Heart right ventricle (tissue), 16 donors: ENCODE results near the gene PHLPP1. TPM values are rescaled to one million over a fixed set of nuclear protein-coding genes. Genes with fewer than 3 reads are reported as not detected.

Source experiments
- ATAC-seq, 8 donors: fragments of 200-7000 bp; cut with Tn5 transposase; one replicate each; pipeline ENCODE4 v1.9.1; 2020; ENCODE audit warnings: mild to moderate bottlenecking in 8 of 8, moderate library complexity in 8 of 8, moderate number of reproducible peaks in 1 of 8
- DNase-seq, 2 donors: peaks; one replicate each; pipeline ENCODE4 v3.0.0-alpha.2; 2020
- H3K27ac ChIP-seq, 10 donors: fragments of 200-600 bp; sonication (generic) in 2 of 10; one replicate each; pipeline versions ENCODE4 v1.5.0 to v1.8.0; 2020 to 2022; ENCODE audit warnings: mild to moderate bottlenecking in 3 of 10
- H3K27me3 ChIP-seq, 7 donors: fragments of 200-600 bp; one replicate each; pipeline ENCODE4 v1.8.0; 2021 to 2022; ENCODE audit warnings: mild to moderate bottlenecking in 2 of 7
- H3K36me3 ChIP-seq, 9 donors: fragments of 200-600 bp; sonication (generic) in 1 of 9; one replicate each; pipeline versions ENCODE4 v1.5.0 to v1.8.0; 2020 to 2022; ENCODE audit warnings: mild to moderate bottlenecking in 2 of 9
- H3K4me1 ChIP-seq, 9 donors: fragments of 200-600 bp; sonication (generic) in 1 of 9; one replicate each; pipeline versions ENCODE4 v1.5.0 to v1.8.0; 2020 to 2022; ENCODE audit warnings: mild to moderate bottlenecking in 4 of 9
- H3K4me3 ChIP-seq, 10 donors: fragments of 200-600 bp; sonication (generic) in 2 of 10; one replicate each; pipeline versions ENCODE4 v1.5.0 to v1.8.0; 2020 to 2022; ENCODE audit warnings: mild to moderate bottlenecking in 7 of 10, moderate library complexity in 2 of 10
- H3K9me3 ChIP-seq, 11 donors: fragments of 200-600 bp in 10 of 11; sonication (generic) in 2 of 11; one replicate each; pipeline versions ENCODE4 v1.5.0 to v1.8.0; 2013 to 2022; ENCODE audit warnings: mild to moderate bottlenecking in 2 of 11, control low read depth in 1 of 11, moderate library complexity in 1 of 11
- WGBS, 2 donors: extraction: QIAGEN DNeasy Blood & Tissue Kit; methylation state at CpG; one replicate each; pipeline ENCODE4 v1.1.7; 2013; ENCODE audit warnings: inconsistent platforms in 1 of 2; 5-methylcytosine and 5-hydroxymethylcytosine counted together
- intact Hi-C, 10 donors: fragments of 100-400 bp; cut with DNase I; formaldehyde crosslinking; loops; one replicate each; pipeline versions ENCODE4 v1.11.1 to v1.14.2; 2022
- polyA plus RNA-seq, 2 donors: library from polyadenylated mRNA; stranded (reverse); fragments of 200-250 nt; gene quantifications; one replicate each; pipeline ENCODE4 v1.2.3, GENCODE V29; 2013
- total RNA-seq, 10 donors: library from RNA; stranded (reverse); fragmentation: NEBNext Ultra II Directional in 3 of 10; extraction: Animal tissue kit (Norgen Biotek cat#: 25700) in 3 of 10; gene quantifications; one replicate each; pipeline versions ENCODE4 v1.2.1 to v1.2.4, GENCODE V29; 2021 to 2023
- TF ChIP-seq, protein P1 (sequence below), 9 donors: fragments of 200-600 bp; sonication (generic) in 2 of 9; IDR thresholded peaks; one replicate each; pipeline versions ENCODE4 v1.5.0 to v1.8.0; 2021 to 2022; ENCODE audit warnings: antibody characterized with exemption in 9 of 9, mild to moderate bottlenecking in 5 of 9, moderate library complexity in 1 of 9
- donor health status: Arrhythmogenic right ventricular cardiomyopathy.
- donor health status: ischemic (EF 13 %, LVEDD 7.1; RV severe dilation, severe dysfunction).
- donor health status: healthy with polysubstance abuse.
- donor health status: DM: no; HTN: yes; CAD: no.
- donor health status: DM: no; HTN: no; CAD: no.
- donor health status: ischemic (EF 25% LVEDD 6.9; RV normal size, moderate dysfunction).
- donor health status: ischemic (EF 25% LVEDD 5.7; RV mildly dilated, moderate dysfunction).
- donor health status: healthy.
- donor health status: DM: yes; HTN: yes; CAD: no.
- donor health status: Ischemic cardiomyopathy.
- donor health status: ischemic (EF 35%, LVEDD 5.7; RV mildly dilated, moderate dysfunction).
- donor health status: nonischemic (EF 11% LVEDD 7.7; RV severe dilation, severe dysfunction).
- donor health status: DM: yes; HTN: yes; CAD: no.
- donor health status: PGD.
- donor health status: ischemic (EF 29% LVEDD 5.4; RV normal size, mild dysfunction).
- donor health status: nonischemic (EF 23%, LVEDD 6.1; RV moderate dilation, normal function).

PHLPP1 gene
- total and polyA plus RNA-seq, 12 donors = 1.8 to 10.7 (median 8.0) TPM

DNA sequence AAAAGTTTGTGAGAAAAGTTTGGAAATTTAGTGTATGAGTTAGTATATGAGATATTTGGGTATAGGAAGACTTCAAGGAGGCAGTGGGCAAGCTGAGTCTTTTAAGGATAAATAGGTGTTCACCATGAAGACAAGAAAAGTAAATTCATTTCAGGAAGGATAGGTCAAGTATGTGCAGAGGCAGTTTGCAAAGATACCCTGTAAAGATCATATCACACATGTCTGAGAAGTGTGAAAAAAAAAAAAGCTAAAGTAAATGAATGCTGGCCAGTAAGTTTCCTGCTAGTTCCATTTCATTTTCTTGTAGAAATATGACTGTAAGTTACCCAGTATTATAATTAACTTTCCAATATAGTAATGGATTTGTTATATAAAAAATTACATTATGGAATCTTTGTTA lies 131.0 kb downstream of the PHLPP1 start:
- TF ChIP-seq, protein P1, sequence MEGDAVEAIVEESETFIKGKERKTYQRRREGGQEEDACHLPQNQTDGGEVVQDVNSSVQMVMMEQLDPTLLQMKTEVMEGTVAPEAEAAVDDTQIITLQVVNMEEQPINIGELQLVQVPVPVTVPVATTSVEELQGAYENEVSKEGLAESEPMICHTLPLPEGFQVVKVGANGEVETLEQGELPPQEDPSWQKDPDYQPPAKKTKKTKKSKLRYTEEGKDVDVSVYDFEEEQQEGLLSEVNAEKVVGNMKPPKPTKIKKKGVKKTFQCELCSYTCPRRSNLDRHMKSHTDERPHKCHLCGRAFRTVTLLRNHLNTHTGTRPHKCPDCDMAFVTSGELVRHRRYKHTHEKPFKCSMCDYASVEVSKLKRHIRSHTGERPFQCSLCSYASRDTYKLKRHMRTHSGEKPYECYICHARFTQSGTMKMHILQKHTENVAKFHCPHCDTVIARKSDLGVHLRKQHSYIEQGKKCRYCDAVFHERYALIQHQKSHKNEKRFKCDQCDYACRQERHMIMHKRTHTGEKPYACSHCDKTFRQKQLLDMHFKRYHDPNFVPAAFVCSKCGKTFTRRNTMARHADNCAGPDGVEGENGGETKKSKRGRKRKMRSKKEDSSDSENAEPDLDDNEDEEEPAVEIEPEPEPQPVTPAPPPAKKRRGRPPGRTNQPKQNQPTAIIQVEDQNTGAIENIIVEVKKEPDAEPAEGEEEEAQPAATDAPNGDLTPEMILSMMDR (IDR thresholded peaks at IDR 0.05) = no peak
- no peaks in the 10 kb centered on the region for H3K27me3 ChIP-seq
- intact Hi-C loops = no loop called here
- ATAC-seq (no peak), DNase-seq (no peak)
- H3K27ac ChIP-seq = no peak overlapping the region
- H3K36me3 ChIP-seq = no peaks in the 10 kb centered on the region
- H3K4me1 ChIP-seq = peaks cover 0 to 36% (median 16%) of the 10 kb centered on the region in 9 donors
- no peak overlapping the region for H3K4me3 ChIP-seq
- H3K9me3 ChIP-seq = no peaks in the 10 kb centered on the region

DNA sequence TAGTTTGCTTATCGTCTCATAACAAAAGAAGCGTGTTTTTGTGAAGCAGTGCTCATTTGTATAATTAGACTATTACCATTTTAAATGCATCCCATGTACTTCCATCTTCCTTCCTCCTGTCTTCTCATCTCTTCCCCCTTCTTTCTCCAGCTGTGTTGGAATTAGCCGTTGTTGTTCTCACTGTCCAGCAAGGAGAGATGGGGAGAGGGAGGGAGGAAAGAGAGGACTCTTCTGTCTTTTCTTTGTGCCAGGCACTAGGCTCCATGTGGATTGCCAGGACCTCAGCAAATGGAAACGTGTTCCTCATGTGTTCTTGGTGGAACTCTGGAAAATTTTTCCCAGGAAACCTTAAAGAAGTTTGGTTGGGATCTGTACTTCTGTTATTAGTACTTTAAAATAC lies 131.7 kb downstream of the PHLPP1 start:
- Histone ChIP-seq H3K27ac (no peak overlapping the region), H3K27me3 (no peaks in the 10 kb centered on the region), H3K4me1 (peaks cover 0 to 37% (median 19%) of the 10 kb centered on the region in 9 donors), H3K36me3 (no peaks in the 10 kb centered on the region), H3K4me3 (no peak overlapping the region), H3K9me3 (no peaks in the 10 kb centered on the region)
- TF ChIP-seq, protein P1 (IDR thresholded peaks at IDR 0.05) = no peak
- WGBS, 2 donors = 68 to 78% methylated on average over 4 of the region's 4 CpGs
- DNase-seq = no peak
- intact Hi-C loops = no loop called here
- no peak for ATAC-seq

DNA sequence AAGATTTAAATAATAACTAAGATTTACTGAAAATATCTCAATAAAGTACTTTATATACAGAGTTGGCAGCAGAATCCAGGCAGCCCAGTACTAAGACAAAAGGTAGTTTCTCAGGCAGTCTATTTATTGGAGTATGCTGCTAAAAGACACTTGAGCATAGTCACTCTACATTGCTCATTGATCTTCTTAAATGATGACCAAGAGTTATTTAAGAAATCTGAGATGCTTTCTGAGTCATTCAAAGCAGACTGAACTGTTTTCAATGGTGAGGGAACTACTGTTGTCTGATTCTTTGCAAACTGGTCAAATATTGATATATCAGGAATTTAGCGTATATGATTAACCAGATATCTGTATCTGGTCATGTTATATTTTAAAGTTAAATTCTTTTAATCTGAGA lies 133.6 kb downstream of the PHLPP1 start:
- intact Hi-C loops = no loop called here

DNA sequence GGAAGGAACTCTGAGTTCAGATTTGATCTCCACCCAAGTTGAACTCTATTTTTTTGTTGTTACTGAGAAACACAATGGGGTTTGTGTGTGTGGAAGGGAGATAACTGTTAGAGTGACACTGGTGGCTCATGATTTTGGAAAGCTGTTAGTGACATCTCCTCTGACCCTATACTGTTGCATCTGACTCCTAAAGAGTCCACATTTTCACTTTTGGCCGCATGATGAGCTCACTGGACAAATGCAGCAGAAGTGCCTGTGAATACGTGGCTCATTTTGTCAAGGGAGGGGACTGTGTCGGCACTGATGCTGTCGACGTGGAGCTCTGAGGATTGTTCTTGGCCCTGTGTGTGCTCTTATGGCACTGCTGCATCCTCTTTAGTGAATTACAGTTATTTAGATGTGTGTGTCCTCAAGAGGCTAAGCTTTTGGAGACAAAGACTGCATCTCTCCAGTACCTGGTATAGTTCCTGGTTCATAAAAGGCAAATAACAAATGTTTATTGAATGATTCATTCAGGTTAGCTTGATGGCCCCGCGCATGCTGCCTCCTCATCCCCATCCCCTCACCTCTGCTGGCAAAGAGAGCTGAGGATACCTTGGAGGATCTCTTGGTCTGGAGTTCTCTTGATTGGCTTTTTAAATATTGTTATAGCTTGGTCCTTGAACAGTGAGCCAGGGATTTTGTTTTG lies 135.4 kb downstream of the PHLPP1 start:
- WGBS, 2 donors = 58 to 69% methylated on average over 7 of the region's 7 CpGs
- intact Hi-C loops = no loop called here
- DNase-seq = peak in 1 of 2 donors; percentile 7
- TF ChIP-seq, protein P1 (IDR thresholded peaks at IDR 0.05) = no peak
- Histone ChIP-seq H3K27ac (peak overlapping the region in 8 of 10 donors; percentile 7 to 73 (median 50)), H3K4me1 (peaks cover 0 to 36% (median 14%) of the 10 kb centered on the region in 9 donors), H3K36me3 (no peaks in the 10 kb centered on the region), H3K4me3 (no peak overlapping the region), H3K27me3 (no peaks in the 10 kb centered on the region), H3K9me3 (no peaks in the 10 kb centered on the region)
- ATAC-seq = peak; percentile 12 to 84 (median 66)

More for the DNA sequence above, 133.6 kb downstream of the PHLPP1 start:
- Histone ChIP-seq H3K27ac (no peak overlapping the region), H3K36me3 (no peaks in the 10 kb centered on the region), H3K27me3 (no peaks in the 10 kb centered on the region), H3K4me3 (no peak overlapping the region), H3K9me3 (no peaks in the 10 kb centered on the region), H3K4me1 (peaks cover 0 to 37% (median 19%) of the 10 kb centered on the region in 9 donors)
- DNase-seq (no peak), ATAC-seq (no peak)
- 98% methylated on average over 1 of the region's 1 CpG for WGBS, 2 donors
- TF ChIP-seq, protein P1 (IDR thresholded peaks at IDR 0.05) = no peak
